KMS-11 (cell line): ENCODE results near the gene CDH7.

Experiments used
- H2AFZ ChIP-seq: fragments of 200-600 bp; sonication (generic); 2 replicates; pipeline ENCODE4 v1.6.1; 2016; ENCODE audit warnings: antibody characterized with exemption, mixed run types, low read depth
- H3K27ac ChIP-seq: fragments of 200-600 bp; sonication (generic); 2 replicates; pipeline ENCODE4 v1.6.1; 2016; ENCODE audit warnings: mild to moderate bottlenecking, mixed run types
- H3K27me3 ChIP-seq: fragments of 200-600 bp; sonication (generic); 2 replicates; pipeline ENCODE4 v1.6.1; 2017; ENCODE audit warnings: mild to moderate bottlenecking, low read depth, mixed run types, moderate library complexity; ENCODE audit not compliant: insufficient read depth
- H3K36me3 ChIP-seq: fragments of 200-600 bp; sonication (generic); 2 replicates; pipeline ENCODE4 v1.6.1; 2017; ENCODE audit warnings: mild to moderate bottlenecking, mixed run types; ENCODE audit not compliant: insufficient read depth
- H3K4me1 ChIP-seq: fragments of 200-600 bp; sonication (generic); 2 replicates; pipeline ENCODE4 v1.6.1; 2016; ENCODE audit warnings: mild to moderate bottlenecking, low read depth, mixed run types; ENCODE audit not compliant: poor library complexity, severe bottlenecking
- H3K4me2 ChIP-seq: fragments of 200-600 bp; sonication (generic); 2 replicates; pipeline ENCODE4 v1.7.0; 2016; ENCODE audit warnings: mild to moderate bottlenecking, mixed run types
- H3K4me3 ChIP-seq: fragments of 200-600 bp; sonication (generic); IDR thresholded peaks from 2 replicates; pipeline ENCODE4 v1.6.1; 2017; ENCODE audit warnings: low read depth, low read length, mixed read lengths; ENCODE audit not compliant: insufficient read depth
- H3K79me2 ChIP-seq: fragments of 200-600 bp; sonication (generic); 2 replicates; pipeline ENCODE4 v1.6.1; 2016; ENCODE audit warnings: low read depth, mixed run types; ENCODE audit not compliant: insufficient read depth
- H3K9ac ChIP-seq: fragments of 200-600 bp; sonication (generic); 2 replicates; pipeline ENCODE4 v1.6.1; 2016; ENCODE audit warnings: mild to moderate bottlenecking, mixed run types
- H4K20me1 ChIP-seq: fragments of 200-600 bp; sonication (generic); 2 replicates; pipeline ENCODE4 v1.6.1; 2016; ENCODE audit warnings: mild to moderate bottlenecking, mixed run types; ENCODE audit not compliant: insufficient read depth
- CTCF ChIP-seq: fragments of 200-600 bp; sonication (generic); conservative IDR thresholded peaks from 2 replicates; pipeline ENCODE4 v1.6.1; 2017; ENCODE audit warnings: low read depth, mild to moderate bottlenecking, antibody characterized with exemption, low read length, moderate library complexity, mixed read lengths

CDH7 gene

GRCh38 chr18:65906621-65907034 lies 155.8 kb downstream of the CDH7 start:
- H4K20me1 ChIP-seq, result no peaks in the 10 kb centered on the region
- no peaks in the 10 kb centered on the region for H3K79me2 ChIP-seq
- no peak for TF ChIP-seq CTCF
- H3K4me1 ChIP-seq, result no peaks in the 10 kb centered on the region
- no peaks in the 10 kb centered on the region for H3K27me3 ChIP-seq
- no peak overlapping the region for H3K9ac ChIP-seq
- no peak overlapping the region for H2AFZ ChIP-seq
- H3K4me3 ChIP-seq, result no peak overlapping the region
- H3K4me2 ChIP-seq, result no peak overlapping the region
- no peak overlapping the region for H3K27ac ChIP-seq
- no peaks in the 10 kb centered on the region for H3K36me3 ChIP-seq

GRCh38 chr18:65907281-65907680 lies 156.5 kb downstream of the CDH7 start:
- no peak overlapping the region for H3K27ac ChIP-seq
- H3K36me3 ChIP-seq, result no peaks in the 10 kb centered on the region
- H4K20me1 ChIP-seq, result no peaks in the 10 kb centered on the region
- H3K79me2 ChIP-seq, result no peaks in the 10 kb centered on the region
- no peaks in the 10 kb centered on the region for H3K4me1 ChIP-seq
- H2AFZ ChIP-seq, result no peak overlapping the region
- no peak overlapping the region for H3K4me2 ChIP-seq
- no peaks in the 10 kb centered on the region for H3K27me3 ChIP-seq
- no peak overlapping the region for H3K4me3 ChIP-seq
- H3K9ac ChIP-seq, result no peak overlapping the region
- TF ChIP-seq CTCF, result no peak

- Histone ChIP-seq H3K4me3 (no peak overlapping the region), H3K4me1 (no peaks in the 10 kb centered on the region), H3K4me2 (no peak overlapping the region), H2AFZ (no peak overlapping the region), H3K36me3 (no peaks in the 10 kb centered on the region), H3K9ac (no peak overlapping the region), H4K20me1 (no peaks in the 10 kb centered on the region), H3K27me3 (no peaks in the 10 kb centered on the region), H3K27ac (no peak overlapping the region), H3K79me2 (no peaks in the 10 kb centered on the region)
- TF ChIP-seq CTCF, result no peak
Measured at GRCh38 chr18:65919018-65919417, 168.2 kb downstream of the CDH7 start.

- no peaks in the 10 kb centered on the region for H3K79me2 ChIP-seq
- no peak overlapping the region for H3K4me3 ChIP-seq
- no peaks in the 10 kb centered on the region for H3K36me3 ChIP-seq
- H2AFZ ChIP-seq, result no peak overlapping the region
- H3K9ac ChIP-seq, result no peak overlapping the region
- no peaks in the 10 kb centered on the region for H4K20me1 ChIP-seq
- H3K27me3 ChIP-seq, result no peaks in the 10 kb centered on the region
- TF ChIP-seq CTCF, result no peak
- H3K4me1 ChIP-seq, result no peaks in the 10 kb centered on the region
- no peak overlapping the region for H3K4me2 ChIP-seq
- H3K27ac ChIP-seq, result no peak overlapping the region
Measured at GRCh38 chr18:65919663-65920062, 168.9 kb downstream of the CDH7 start.

GRCh38 chr18:65922103-65922502 lies 171.3 kb downstream of the CDH7 start:
- no peak overlapping the region for H3K4me3 ChIP-seq

More at GRCh38 chr18:65922103-65922502, 171.3 kb downstream of the CDH7 start:
- no peak overlapping the region for H3K4me2 ChIP-seq
- H2AFZ ChIP-seq, result no peak overlapping the region
- no peak for TF ChIP-seq CTCF
- no peaks in the 10 kb centered on the region for H3K27me3 ChIP-seq
- no peak overlapping the region for H3K27ac ChIP-seq
- no peak overlapping the region for H3K9ac ChIP-seq
- H3K79me2 ChIP-seq, result no peaks in the 10 kb centered on the region
- H3K36me3 ChIP-seq, result no peaks in the 10 kb centered on the region
- H4K20me1 ChIP-seq, result no peaks in the 10 kb centered on the region
- no peaks in the 10 kb centered on the region for H3K4me1 ChIP-seq
